Body of pancreas (tissue), 4 donors: Measurements from ENCODE around the gene TOR1B.

Experiments used
- POLR2A ChIP-seq, 3 donors: fragments of 450-650 bp; IDR thresholded peaks; one replicate each; pipeline ENCODE4 v1.6.1; 2016; ENCODE audit warnings: antibody characterized with exemption in 3 of 3, mild to moderate bottlenecking in 2 of 3
- TF ChIP-seq, protein P1 (sequence below), 7 experiments: fragments of 450-650 bp in 4 of 7; fragments of 200-600 bp in 3 of 7; sonication (generic) in 3 of 7; IDR thresholded peaks; one replicate each; pipeline ENCODE4 v1.5.1; 2016 to 2019; ENCODE audit warnings: antibody characterized with exemption in 7 of 7

DNA sequence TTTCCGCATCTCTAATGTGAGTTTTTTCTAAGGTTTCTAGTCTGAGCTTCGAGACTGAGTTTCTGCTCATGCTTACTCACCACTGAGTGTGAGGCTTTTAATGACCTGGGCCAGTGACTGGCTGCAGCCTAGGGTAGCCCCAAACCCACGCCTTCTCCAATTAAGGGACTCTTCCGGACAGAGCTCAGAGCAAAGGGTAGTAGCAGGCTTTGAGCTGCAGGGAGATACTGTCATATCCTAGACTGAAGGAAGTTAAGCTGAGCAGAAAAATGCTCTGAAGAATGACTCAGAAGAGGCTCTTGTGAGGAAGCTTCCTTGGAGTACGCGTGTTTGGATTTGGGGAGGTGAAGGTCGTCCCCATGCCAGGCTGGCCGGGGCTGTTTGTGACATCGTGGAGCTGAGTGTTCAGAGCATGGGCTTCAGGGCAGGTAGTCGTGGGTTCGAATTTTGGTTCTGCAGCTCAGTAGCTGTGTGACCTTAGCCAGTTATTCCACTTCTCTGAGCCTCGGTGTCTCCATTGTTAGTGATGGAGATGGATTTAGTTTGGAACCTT, 35.8 kb downstream of the TOR1B start:
- TF ChIP-seq, protein P1, sequence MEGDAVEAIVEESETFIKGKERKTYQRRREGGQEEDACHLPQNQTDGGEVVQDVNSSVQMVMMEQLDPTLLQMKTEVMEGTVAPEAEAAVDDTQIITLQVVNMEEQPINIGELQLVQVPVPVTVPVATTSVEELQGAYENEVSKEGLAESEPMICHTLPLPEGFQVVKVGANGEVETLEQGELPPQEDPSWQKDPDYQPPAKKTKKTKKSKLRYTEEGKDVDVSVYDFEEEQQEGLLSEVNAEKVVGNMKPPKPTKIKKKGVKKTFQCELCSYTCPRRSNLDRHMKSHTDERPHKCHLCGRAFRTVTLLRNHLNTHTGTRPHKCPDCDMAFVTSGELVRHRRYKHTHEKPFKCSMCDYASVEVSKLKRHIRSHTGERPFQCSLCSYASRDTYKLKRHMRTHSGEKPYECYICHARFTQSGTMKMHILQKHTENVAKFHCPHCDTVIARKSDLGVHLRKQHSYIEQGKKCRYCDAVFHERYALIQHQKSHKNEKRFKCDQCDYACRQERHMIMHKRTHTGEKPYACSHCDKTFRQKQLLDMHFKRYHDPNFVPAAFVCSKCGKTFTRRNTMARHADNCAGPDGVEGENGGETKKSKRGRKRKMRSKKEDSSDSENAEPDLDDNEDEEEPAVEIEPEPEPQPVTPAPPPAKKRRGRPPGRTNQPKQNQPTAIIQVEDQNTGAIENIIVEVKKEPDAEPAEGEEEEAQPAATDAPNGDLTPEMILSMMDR (IDR thresholded peaks at IDR 0.05) = no peak
- no peak for TF ChIP-seq POLR2A (IDR thresholded peaks at IDR 0.05)
